Right hindlimb (tissue), 1 donor: ENCODE measurements around the gene CSNK1G1.
"Not testable (repeated sequence)": the region's sequence is repeated elsewhere in the genome, so short reads cannot be mapped to it uniquely, and the experiment has no call there.

Experiments used
- DNase-seq: peaks from one replicate; pipeline ENCODE4 v3.0.0-alpha.2; 2018

CSNK1G1 gene

DNA sequence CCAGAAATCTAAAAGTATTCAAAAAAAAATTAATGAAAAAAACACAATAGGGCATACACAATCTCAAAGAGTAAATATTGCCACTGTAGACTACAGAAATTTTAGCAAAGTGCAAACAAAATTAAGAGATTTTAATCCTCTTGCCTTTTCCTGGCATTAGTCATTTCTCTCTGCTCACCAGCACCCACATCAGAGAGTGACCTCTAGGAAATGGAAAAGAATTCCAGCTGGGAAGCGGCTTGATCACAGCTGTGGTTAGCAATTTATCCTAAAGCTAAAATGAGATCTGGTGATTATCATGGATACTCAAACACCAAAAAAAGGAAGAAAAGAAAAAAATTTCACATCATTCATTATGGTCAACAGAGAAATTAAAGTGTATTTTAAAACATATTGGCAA lies 7.5 kb downstream of the CSNK1G1 start:
- DNase-seq = no peak

- not testable (repeated sequence) for DNase-seq
These were observed 9.7 kb downstream of the CSNK1G1 start for GRCh38 chr15:64346242-64346641.

- DNase-seq = no peak
These were observed 11.2 kb downstream of the CSNK1G1 start for GRCh38 chr15:64344651-64345294.

DNA sequence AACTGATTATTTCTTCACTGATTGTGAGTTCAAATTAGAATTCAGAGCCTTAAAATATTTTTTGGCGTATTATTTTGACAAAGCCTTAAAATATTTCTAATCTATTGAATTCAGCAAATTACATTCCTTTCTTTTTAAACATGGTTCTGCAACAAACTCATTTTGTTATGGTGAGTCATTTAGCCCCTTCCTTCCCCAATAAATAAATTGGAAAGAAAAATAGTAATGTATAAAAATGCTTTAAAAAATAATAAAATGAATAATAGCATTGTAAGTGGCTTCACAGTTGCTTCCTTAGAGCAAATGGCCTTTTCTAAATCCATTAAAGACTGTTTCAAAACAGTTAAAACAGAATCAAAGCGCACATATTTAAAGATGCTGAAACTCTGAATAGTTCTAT lies 12.1 kb downstream of the CSNK1G1 start:
- no peak for DNase-seq

- DNase-seq = no peak
These were observed 12.8 kb downstream of the CSNK1G1 start for GRCh38 chr15:64343222-64343621.

DNA sequence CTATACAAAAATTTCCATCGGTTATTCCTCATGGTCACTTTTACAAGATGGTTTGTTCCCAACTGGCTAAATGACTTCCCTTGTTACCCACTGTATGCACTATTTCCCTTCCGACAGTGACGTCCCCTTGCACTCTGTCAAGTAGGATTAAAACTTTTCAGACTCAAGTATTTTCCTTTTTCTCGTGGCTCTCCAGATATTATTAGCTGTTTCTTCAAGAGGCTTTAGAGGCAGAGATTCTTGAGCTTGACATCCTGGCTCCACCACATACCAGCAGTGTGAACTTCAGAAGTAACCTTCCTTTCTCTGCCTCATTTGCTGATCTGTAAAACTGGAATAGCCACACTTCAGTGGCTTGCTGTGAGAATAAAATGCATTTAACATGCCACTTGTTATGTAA lies 14.0 kb downstream of the CSNK1G1 start:
- no peak for DNase-seq

GRCh38 chr15:64340355-64340754 lies 15.6 kb downstream of the CSNK1G1 start:
- DNase-seq = no peak

- no peak for DNase-seq
These were observed 18.2 kb downstream of the CSNK1G1 start for GRCh38 chr15:64337761-64338160.

- no peak for DNase-seq
These were observed 21.7 kb downstream of the CSNK1G1 start for GRCh38 chr15:64333986-64334929.

DNA sequence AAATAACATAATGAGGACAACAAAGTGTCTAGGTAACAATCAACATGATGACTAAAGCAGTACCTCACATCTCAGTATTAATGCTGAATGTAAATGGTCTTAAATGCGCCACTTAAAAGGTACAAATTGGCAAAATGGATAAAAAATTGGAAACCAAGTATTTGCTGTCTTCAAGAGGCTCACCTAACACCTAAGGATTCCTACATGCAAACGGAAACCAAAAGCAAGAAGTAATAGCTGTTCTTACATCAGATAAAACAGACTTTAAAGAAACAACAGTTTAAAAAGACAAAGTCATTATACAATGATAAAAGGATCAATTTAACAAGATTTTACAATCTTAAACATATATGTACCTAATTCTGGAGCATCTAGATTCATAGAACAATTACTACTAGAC lies 22.5 kb downstream of the CSNK1G1 start:
- no peak for DNase-seq

DNA sequence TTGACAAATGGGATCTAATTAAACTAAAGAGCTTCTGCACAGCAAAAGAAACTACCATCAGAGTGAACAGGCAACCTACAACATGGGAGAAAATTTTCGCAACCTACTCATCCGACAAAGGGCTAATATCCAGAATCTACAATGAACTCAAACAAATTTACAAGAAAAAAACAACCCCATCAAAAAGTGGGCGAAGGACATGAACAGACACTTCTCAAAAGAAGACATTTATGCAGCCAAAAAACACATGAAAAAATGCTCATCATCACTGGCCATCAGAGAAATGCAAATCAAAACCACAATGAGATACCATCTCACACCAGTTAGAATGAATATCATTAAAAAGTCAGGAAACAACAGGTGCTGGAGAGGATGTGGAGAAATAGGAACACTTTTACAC lies 24.3 kb downstream of the CSNK1G1 start:
- DNase-seq = not testable (repeated sequence)

DNA sequence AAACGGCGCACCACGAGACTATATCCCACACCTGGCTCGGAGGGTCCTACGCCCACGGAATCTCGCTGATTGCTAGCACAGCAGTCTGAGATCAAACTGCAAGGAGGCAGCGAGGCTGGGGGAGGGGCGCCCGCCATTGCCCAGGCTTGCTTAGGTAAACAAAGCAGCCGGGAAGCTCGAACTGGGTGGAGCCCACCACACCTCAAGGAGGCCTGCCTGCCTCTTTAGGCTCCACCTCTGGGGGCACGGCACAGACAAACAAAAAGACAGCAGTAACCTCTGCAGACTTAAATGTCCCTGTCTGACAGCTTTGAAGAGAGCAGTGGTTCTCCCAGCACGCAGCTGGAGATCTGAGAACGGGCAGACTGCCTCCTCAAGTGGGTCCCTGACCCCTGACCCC lies 29.0 kb downstream of the CSNK1G1 start:
- not testable (repeated sequence) for DNase-seq

- DNase-seq = not testable (repeated sequence)
These were observed 29.5 kb downstream of the CSNK1G1 start for GRCh38 chr15:64326458-64326857.

- no peak for DNase-seq
These were observed 31.7 kb downstream of the CSNK1G1 start for GRCh38 chr15:64324165-64324877.

- no peak for DNase-seq
These were observed 40.8 kb downstream of the CSNK1G1 start for GRCh38 chr15:64315216-64315615.

DNA sequence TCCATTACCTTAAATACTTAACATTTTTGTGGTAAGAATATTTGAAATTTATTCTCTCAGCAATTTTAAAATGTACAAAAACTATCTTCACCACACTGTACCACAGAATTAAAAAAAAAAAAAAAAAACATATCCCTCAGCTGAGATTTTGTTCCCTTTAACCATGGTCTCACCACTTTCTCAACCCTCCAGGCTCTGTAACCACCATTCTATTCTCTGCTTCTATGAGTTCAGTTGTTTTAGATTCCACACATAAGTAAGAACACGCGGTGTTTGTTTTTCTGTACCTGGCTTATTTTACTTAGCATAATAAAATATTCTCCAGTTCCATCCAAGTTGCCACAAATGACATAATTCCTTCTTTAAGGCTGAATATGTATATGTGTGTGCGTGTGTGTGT lies 41.5 kb downstream of the CSNK1G1 start:
- no peak for DNase-seq

- no peak for DNase-seq
These were observed 44.4 kb downstream of the CSNK1G1 start for GRCh38 chr15:64311566-64311965.

GRCh38 chr15:64310036-64310435 lies 45.9 kb downstream of the CSNK1G1 start:
- no peak for DNase-seq

DNA sequence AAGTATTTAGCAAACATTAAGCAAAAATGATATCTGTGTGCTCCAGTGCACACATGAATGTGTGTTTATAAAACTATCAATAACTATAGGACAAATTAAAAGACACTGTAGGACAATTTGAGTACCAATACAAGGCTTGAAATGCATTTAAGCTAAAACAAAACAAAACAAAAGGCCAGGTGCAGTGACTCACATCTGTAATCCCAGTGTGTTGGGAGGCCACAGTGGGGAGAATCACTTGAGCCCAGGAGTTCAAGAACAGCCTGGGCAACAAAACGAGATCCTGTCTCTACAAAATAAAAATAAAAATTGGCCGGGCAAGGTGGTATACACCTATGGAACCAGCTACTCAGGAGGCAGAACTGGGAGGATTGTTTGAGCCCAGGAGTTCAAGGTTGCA lies 50.7 kb downstream of the CSNK1G1 start:
- DNase-seq = no peak

GRCh38 chr15:64289550-64289949 lies 66.4 kb downstream of the CSNK1G1 start:
- DNase-seq = no peak

DNA sequence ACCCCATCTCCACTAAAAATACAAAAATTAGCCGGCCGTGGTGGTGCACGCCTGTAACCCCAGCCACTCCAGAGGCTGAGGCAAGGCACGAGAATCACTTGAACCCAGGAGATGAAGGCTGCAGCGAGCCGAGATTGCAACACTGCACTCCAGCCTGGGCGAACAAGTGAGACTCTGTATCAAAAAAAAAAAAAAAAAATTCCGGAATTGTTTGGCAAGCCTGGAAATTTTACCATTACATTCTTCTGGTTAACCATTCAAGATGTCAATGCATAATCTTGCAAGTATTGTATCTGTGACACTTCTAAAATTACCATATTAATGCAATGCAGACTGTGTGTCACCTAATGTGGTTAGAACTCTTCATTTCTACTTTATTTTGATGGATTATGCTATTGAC lies 67.0 kb downstream of the CSNK1G1 start:
- DNase-seq = no peak

DNA sequence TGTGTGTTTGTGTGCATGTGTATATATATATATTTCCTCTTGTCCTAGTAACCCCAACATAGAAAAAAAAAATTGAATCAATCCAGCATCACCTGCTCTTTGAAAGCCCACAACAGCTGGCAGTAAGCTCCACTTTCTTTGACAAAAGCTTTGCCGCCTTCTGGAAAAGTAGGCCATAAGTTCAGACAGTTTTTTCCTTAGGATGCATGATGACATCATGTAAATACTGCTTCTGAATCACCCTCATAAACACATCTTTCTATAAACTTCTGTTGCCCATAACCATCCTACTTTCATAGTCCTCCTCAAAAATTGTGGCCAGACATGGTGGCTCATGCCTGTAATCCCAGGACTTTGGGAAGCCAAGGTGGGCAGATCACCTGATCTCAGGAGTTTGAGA lies 67.4 kb downstream of the CSNK1G1 start:
- no peak for DNase-seq

- DNase-seq = no peak
These were observed 68.0 kb downstream of the CSNK1G1 start for GRCh38 chr15:64287953-64288352.

DNA sequence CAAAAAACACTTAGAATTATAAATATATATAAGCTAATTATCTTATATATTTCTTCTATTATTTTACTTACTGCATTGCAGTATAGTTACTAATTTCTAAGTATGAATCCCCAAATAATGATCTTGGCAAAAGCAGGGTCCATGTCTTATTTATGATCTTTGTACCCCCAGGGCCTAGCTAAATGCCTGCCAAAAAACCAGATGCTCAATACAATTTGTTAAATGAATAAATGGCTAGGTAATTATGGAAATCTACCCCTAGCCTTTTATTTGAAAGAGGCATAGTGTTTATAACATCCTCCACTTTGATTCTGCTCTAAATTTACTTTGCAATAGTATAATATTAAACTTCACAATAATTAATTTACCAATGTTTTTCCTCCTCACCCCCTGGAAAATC lies 69.5 kb downstream of the CSNK1G1 start:
- DNase-seq = no peak
